PC-9 (cell line): ENCODE data around the gene LIF.

Experiments used
- CTCF ChIP-seq: fragments of 200-600 bp; sonication (generic); conservative IDR thresholded peaks from 2 replicates; pipeline ENCODE4 v1.6.1; 2017; ENCODE audit warnings: mixed run types, antibody characterized with exemption, mild to moderate bottlenecking, moderate library complexity
- EZH2 ChIP-seq: fragments of 200-600 bp; sonication (generic); IDR thresholded peaks from 2 replicates; pipeline ENCODE4 v1.8.0; 2017; ENCODE audit warnings: antibody characterized with exemption, low read depth

DNA sequence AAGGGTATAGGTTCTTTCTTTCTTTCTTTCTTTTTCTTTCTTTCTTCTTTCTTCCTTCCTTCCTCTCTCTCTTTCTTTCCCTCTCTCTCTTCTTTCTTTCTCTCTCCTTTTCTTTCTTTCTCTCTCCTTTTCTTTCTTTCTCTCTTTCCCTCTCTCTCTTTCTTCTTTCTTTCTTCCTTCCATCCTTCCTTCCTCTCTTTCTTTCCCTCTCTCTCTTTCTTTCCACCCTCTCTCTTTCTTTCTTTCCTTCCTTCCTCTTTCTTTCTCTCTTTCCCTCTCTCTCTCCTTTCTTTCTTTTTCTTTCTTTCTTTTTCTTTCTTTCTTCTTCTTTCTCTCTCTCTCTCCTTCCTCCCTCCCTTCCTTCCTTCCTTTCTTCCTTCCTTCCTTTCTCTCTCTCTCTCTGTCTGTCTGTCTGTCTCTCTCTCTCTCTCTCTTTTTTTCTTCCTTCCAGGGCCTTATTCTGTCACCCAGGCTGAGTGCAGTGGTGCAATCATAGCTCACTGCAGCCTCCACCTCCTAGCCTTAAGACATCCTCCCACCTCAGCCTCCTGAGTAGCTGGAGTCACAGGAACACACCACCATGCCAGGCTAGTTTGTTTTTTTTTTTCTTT lies 26.8 kb downstream of the LIF start:
- TF ChIP-seq EZH2 (no peak), CTCF (no peak)
